ENCODE measurements around the gene RMC1.

Gene RMC1

DNA sequence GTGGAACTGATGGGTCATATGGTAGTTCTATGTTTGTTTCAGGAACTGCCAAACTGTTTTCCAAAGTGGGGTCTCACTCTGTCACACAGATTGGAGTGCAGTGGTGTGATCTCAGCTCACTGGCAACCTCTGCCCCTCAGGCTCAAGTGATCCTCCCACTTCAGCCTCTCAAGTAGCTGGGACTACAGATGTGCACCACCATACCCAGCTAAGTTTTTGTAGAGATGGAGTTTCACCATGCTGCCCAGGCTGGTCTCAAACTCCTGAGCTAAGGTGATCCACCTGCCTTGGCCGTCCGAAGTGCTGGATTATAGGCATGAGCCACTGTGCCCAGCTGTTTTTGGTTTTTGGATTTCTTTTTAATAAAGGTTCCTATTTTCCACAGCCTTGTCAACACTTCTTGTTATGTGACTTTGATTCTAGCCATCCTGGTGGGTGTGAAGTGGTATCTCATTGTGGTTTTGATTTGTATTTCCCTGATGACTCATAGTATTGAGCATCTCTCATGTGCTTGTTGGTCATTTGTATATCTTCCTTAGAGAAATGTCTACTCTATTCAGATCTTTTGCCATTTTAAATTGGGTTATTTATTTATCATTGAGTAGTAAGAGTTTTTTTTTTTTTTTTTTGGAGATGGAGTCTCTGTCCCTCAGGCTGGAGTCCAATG lies 60.2 kb downstream of the RMC1 start:
- H3K4me3 ChIP-seq (ENCODE audit: low read depth, low read length) = no peak overlapping the region
- TF ChIP-seq, protein P1, sequence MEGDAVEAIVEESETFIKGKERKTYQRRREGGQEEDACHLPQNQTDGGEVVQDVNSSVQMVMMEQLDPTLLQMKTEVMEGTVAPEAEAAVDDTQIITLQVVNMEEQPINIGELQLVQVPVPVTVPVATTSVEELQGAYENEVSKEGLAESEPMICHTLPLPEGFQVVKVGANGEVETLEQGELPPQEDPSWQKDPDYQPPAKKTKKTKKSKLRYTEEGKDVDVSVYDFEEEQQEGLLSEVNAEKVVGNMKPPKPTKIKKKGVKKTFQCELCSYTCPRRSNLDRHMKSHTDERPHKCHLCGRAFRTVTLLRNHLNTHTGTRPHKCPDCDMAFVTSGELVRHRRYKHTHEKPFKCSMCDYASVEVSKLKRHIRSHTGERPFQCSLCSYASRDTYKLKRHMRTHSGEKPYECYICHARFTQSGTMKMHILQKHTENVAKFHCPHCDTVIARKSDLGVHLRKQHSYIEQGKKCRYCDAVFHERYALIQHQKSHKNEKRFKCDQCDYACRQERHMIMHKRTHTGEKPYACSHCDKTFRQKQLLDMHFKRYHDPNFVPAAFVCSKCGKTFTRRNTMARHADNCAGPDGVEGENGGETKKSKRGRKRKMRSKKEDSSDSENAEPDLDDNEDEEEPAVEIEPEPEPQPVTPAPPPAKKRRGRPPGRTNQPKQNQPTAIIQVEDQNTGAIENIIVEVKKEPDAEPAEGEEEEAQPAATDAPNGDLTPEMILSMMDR (IDR thresholded peaks at IDR 0.05; ENCODE audit: low read depth, low read length) = no peak

DNA sequence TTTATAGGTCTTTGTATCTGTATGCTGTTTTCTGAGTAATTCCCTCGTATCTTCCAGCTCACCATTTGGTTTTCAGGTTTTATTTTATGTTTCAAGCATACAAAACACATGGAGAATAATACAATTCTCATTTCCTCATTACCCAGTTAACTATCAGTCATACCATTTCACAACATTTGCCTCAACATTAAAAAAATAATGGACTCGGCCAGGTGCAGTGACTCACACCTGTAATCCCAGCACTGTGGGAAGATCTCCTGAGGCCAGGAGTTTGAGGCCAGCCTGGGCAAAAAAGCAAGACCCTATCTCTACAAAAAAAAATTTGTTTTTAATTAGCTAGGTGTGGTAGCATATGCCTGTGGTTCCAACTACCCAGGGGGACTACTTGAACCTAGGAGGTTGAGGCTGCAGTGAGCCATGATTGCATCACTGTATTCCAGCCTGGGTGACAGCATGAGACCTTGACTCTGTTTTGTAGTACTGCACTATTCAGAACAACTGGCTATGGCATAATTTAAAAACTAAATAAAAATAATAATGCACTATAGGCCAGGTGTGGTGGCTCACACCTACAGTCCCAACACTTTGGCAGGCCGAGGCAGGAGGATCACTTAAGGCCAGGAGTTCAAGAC lies 62.7 kb downstream of the RMC1 start:
- no peak overlapping the region for H3K4me3 ChIP-seq (ENCODE audit: low read depth, low read length)
- TF ChIP-seq, protein P1 (IDR thresholded peaks at IDR 0.05; ENCODE audit: low read depth, low read length) = no peak

DNA sequence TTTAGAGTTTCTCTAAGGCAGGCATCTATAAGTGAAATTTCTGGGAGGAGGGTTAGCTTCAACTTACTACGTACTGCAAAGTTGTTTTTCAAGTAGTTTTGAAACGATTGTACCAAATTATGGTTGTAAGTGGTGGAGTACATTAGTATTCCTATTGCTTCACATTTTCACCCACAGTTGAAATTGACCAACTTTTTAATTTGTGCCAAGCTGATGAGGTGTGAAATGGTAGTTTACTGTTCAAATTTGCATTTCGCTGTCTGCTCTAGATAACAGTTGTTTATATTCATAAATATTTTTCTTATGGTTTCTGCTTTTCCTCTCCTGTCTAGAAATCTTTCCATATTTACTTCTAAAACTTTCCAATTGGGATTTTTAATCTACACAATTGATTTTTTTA lies 64.4 kb downstream of the RMC1 start:
- TF ChIP-seq, protein P1 (IDR thresholded peaks at IDR 0.05; ENCODE audit: low read depth, low read length) = no peak

DNA sequence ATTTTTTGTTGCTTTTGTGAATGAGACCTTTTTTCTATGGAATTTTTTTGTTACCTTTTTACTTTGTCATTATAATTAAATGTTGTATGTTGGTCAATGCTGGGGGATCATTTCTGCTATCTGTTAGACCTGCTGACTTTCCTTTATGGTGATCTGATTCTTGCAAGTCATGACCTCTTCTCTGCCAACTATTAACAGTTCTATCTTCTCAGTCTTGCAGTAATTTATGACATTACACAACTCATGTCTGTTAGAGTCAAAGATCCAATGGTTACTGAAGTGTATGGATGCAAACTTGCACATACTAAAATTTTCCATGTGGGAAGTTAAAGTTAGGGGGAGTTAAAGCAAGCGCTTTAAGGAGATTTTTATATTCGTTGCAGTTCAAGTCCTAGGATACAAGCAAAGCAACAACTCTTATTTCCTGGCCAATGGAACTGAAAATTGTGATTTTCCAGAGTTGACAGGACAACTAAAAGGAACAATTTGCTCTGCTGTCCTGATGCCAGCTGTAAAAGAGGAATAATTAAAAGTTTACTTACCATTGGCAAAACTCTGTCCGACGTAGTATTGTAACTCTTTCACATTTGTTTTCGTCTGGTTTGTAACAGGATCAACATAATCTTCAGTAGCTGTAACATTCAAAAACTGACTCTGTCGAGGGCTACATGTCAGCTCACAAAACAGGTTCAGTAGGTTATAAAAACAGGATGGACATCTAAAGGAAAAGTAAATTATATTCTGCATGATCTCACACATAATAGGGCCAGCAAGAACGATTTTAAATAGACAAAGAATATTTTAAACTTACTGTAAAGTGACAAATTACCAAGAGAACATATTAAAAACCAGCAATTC lies 65.2 kb downstream of the RMC1 start:
- no peak overlapping the region for H3K4me3 ChIP-seq (ENCODE audit: low read depth, low read length)
- TF ChIP-seq, protein P1 (IDR thresholded peaks at IDR 0.05; ENCODE audit: low read depth, low read length) = no peak

More for the DNA sequence above, 64.4 kb downstream of the RMC1 start:
- H3K4me3 ChIP-seq (ENCODE audit: low read depth, low read length) = no peak overlapping the region

DNA sequence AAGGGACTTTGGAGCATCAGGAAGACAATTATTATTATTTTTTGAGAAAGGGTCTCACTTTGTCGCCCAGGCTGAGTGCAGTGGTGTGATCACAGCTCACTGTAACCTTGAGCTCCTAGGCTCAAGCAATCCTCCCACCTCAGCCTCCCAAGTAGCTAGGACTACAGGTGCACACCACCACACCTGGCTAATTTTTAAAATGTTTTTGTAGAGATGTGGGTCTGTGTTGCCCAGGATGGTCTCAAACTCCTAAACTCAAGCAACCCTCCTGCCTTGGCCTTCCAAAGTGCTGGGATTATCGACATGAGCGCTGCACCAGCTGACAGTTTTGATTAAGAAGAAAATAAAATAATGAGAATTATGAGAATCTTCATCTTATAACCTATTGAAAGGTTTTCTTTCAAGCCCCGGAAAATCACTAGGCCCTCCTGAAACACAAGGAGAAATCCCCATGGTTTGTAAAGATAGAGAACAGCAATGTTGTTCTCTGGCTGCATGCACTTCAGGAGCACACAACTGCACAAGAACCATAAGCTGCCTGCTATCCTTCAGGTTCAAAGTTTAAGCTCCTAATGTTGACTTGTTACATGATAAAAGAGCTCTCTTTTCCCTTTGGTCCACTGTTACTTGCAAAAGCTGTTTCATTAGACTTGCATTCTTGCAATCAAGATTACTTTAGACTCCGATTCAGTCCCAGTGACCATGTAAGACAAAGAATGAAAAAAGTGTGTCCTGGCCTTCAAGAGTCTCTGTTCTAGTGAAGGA lies 66.2 kb downstream of the RMC1 start:
- H3K4me3 ChIP-seq (ENCODE audit: low read depth, low read length) = no peak overlapping the region
- TF ChIP-seq, protein P1 (IDR thresholded peaks at IDR 0.05; ENCODE audit: low read depth, low read length) = no peak

DNA sequence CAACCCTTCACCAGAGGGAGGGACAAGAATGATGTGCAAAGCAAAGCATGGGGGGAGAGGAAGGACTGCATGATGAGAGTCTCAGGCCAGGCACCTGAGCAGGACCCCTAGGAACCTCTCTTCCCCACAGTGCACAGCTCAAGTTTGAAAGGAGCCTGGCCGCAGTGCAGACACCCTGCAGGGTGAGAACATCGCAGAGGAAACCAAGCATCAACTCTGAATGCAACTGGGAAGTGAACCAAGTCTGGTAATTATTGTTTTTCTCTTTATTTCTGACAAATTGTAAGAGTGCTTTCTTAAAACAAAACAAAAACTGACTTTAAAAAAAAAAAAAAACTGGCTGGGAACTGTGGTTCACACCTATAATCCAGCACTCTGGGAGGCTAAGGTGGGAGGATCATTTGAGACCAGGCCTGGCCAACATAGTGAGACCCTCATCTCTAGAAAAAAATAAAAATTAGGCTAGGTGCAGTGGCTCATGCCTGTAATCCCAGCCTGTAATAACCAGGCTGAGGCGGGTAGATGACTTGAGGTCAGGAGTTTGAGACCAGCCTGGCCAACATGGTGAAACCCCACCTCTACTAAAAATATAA lies 67.7 kb downstream of the RMC1 start:
- no peak overlapping the region for H3K4me3 ChIP-seq (ENCODE audit: low read depth, low read length)
- TF ChIP-seq, protein P1 (IDR thresholded peaks at IDR 0.05; ENCODE audit: low read depth, low read length) = no peak
